Endothelial cell (in vitro differentiated cells): Measurements from ENCODE around the gene LCORL. TPM values are rescaled to one million over a fixed set of nuclear protein-coding genes. Genes with fewer than 3 reads are reported as not detected.

Source experiments
- DNase-seq: peaks from one replicate; pipeline ENCODE4 v3.0.0; 2021; ENCODE audit warnings: low spot score
- H3K27ac Mint-ChIP-seq: one replicate; pipeline ENCODE4 v1.8.0; 2021; ENCODE audit warnings: mixed read lengths, inconsistent platforms; ENCODE audit not compliant: unreplicated experiment
- H3K27me3 Mint-ChIP-seq: one replicate; pipeline ENCODE4 v1.8.0; 2021; ENCODE audit warnings: mild to moderate bottlenecking, moderate library complexity, mixed read lengths, inconsistent platforms; ENCODE audit not compliant: unreplicated experiment
- H3K36me3 Mint-ChIP-seq: one replicate; pipeline ENCODE4 v1.8.0; 2021; ENCODE audit warnings: mild to moderate bottlenecking, low read depth, mixed read lengths, inconsistent platforms; ENCODE audit not compliant: unreplicated experiment
- H3K4me1 Mint-ChIP-seq: one replicate; pipeline ENCODE4 v1.8.0; 2021; ENCODE audit warnings: mild to moderate bottlenecking, mixed read lengths, inconsistent platforms; ENCODE audit not compliant: unreplicated experiment
- H3K4me3 Mint-ChIP-seq: one replicate; pipeline ENCODE4 v1.8.0; 2021; ENCODE audit warnings: mild to moderate bottlenecking, mixed read lengths, inconsistent platforms; ENCODE audit not compliant: unreplicated experiment
- H3K9me3 Mint-ChIP-seq: one replicate; pipeline ENCODE4 v1.8.0; 2021; ENCODE audit warnings: mixed read lengths, inconsistent platforms; ENCODE audit not compliant: unreplicated experiment
- CTCF ChIP-seq: fragments of 200-600 bp; sonication (generic); IDR thresholded peaks from one replicate; pipeline ENCODE4 v1.5.0; 2021; ENCODE audit warnings: antibody characterized with exemption; ENCODE audit not compliant: unreplicated experiment
- total RNA-seq: library from RNA; stranded (reverse); fragmentation: NEBNext Ultra II Directional; extraction: Animal tissue kit (Norgen Biotek cat#: 25700); gene quantifications from one replicate; pipeline ENCODE4 v1.2.1, GENCODE V29; 2021; ENCODE audit not compliant: unreplicated experiment

Gene LCORL
- total RNA-seq, 1 donor from 2014 or later: 18.4 TPM

GRCh38 chr4:17956245-17956644 is 65.3 kb downstream of the LCORL start:
- no peak for TF ChIP-seq CTCF
- Mint-ChIP-seq H3K27me3 (peaks cover 2% of the 10 kb centered on the region), H3K36me3 (peaks cover 13% of the 10 kb centered on the region), H3K27ac (no peak overlapping the region), H3K4me1 (no peaks in the 10 kb centered on the region), H3K9me3 (no peaks in the 10 kb centered on the region), H3K4me3 (no peak overlapping the region)
- no peak for DNase-seq

GRCh38 chr4:17945303-17945702 is 76.3 kb downstream of the LCORL start:
- H3K4me1 Mint-ChIP-seq: no peaks in the 10 kb centered on the region
- H3K9me3 Mint-ChIP-seq: no peaks in the 10 kb centered on the region
- no peaks in the 10 kb centered on the region for H3K36me3 Mint-ChIP-seq
- TF ChIP-seq CTCF: no peak
- H3K27ac Mint-ChIP-seq: no peak overlapping the region
- no peaks in the 10 kb centered on the region for H3K27me3 Mint-ChIP-seq
- no peak overlapping the region for H3K4me3 Mint-ChIP-seq
- no peak for DNase-seq

GRCh38 chr4:17941731-17942130 is 79.8 kb downstream of the LCORL start:
- Mint-ChIP-seq H3K27me3 (no peaks in the 10 kb centered on the region), H3K4me1 (no peaks in the 10 kb centered on the region), H3K27ac (no peak overlapping the region), H3K9me3 (no peaks in the 10 kb centered on the region), H3K36me3 (no peaks in the 10 kb centered on the region), H3K4me3 (no peak overlapping the region)
- no peak for DNase-seq
- TF ChIP-seq CTCF: no peak

GRCh38 chr4:17939054-17939453 is 82.5 kb downstream of the LCORL start:
- Mint-ChIP-seq H3K36me3 (no peaks in the 10 kb centered on the region), H3K27ac (no peak overlapping the region)
- TF ChIP-seq CTCF: no peak

GRCh38 chr4:17934286-17934685 is 87.3 kb downstream of the LCORL start:
- H3K4me3 Mint-ChIP-seq: no peak overlapping the region
- no peak overlapping the region for H3K27ac Mint-ChIP-seq
- no peaks in the 10 kb centered on the region for H3K9me3 Mint-ChIP-seq
- no peaks in the 10 kb centered on the region for H3K4me1 Mint-ChIP-seq
- no peak for TF ChIP-seq CTCF
- H3K27me3 Mint-ChIP-seq: no peaks in the 10 kb centered on the region
- DNase-seq: no peak
- H3K36me3 Mint-ChIP-seq: peaks cover 3% of the 10 kb centered on the region

More at GRCh38 chr4:17939054-17939453, 82.5 kb downstream of the LCORL start:
- no peaks in the 10 kb centered on the region for H3K4me1 Mint-ChIP-seq
- no peaks in the 10 kb centered on the region for H3K27me3 Mint-ChIP-seq
- no peak for DNase-seq
- H3K4me3 Mint-ChIP-seq: no peak overlapping the region
- no peaks in the 10 kb centered on the region for H3K9me3 Mint-ChIP-seq
